CD4-positive, alpha-beta memory T cell (primary cell): ENCODE measurements around the gene PLTP. TPM values are rescaled to one million over a fixed set of nuclear protein-coding genes. Genes with fewer than 3 reads are reported as not detected.

Experiments used
- CTCF ChIA-PET: fragments of 350-600 bp; sonication (Branson Sonifier 250); formaldehyde crosslinking; loops from one replicate; lab custom pipeline; 2021; ENCODE audit warnings: inconsistent platforms; ENCODE audit not compliant: partially characterized antibody; lab: Charles Lee
- POLR2A ChIA-PET: fragments of 350-600 bp; sonication (Branson Sonifier 250); formaldehyde crosslinking; loops from one replicate; lab custom pipeline; 2021; ENCODE audit not compliant: partially characterized antibody; lab: Charles Lee
- DNase-seq, 5 donors: peaks; one replicate each; pipeline versions ENCODE4 v3.0.0 to v3.0.0-alpha.2; 2020 to 2022; ENCODE audit warnings: mixed read lengths in 1 of 5
- H3K27ac ChIP-seq: one replicate; pipeline ENCODE4 v1.7.0; 2013; ENCODE audit warnings: low read depth, low read length
- H3K27me3 ChIP-seq: 2 replicates; pipeline ENCODE4 v1.7.0; 2013; ENCODE audit warnings: mild to moderate bottlenecking, low read length, moderate library complexity; ENCODE audit not compliant: insufficient read depth
- H3K36me3 ChIP-seq: 2 replicates; pipeline ENCODE4 v1.7.0; 2013; ENCODE audit warnings: mild to moderate bottlenecking, low read length, moderate library complexity; ENCODE audit not compliant: insufficient read depth
- H3K4me1 ChIP-seq: 2 replicates; pipeline ENCODE4 v1.7.0; 2013; ENCODE audit warnings: mild to moderate bottlenecking, low read length, moderate library complexity; ENCODE audit not compliant: insufficient read depth
- H3K4me3 ChIP-seq, 2 donors: one replicate each; pipeline ENCODE4 v1.7.0; 2013; ENCODE audit warnings: low read length in 2 of 2, mild to moderate bottlenecking in 1 of 2
- H3K9me3 ChIP-seq, 2 donors: one replicate each; pipeline ENCODE4 v1.7.0; 2013; ENCODE audit warnings: low read length in 2 of 2, control low read depth in 1 of 2; ENCODE audit not compliant: control insufficient read depth in 1 of 2
- H3K27ac Mint-ChIP-seq, 7 donors: one replicate each; pipeline ENCODE4 v1.8.0; 2020 to 2021; ENCODE audit warnings: mixed read lengths in 7 of 7, mild to moderate bottlenecking in 6 of 7, inconsistent platforms in 3 of 7, moderate library complexity in 3 of 7
- H3K27me3 Mint-ChIP-seq, 2 donors: one replicate each; pipeline ENCODE4 v1.8.0; 2020 to 2021; ENCODE audit warnings: mixed read lengths in 2 of 2
- H3K36me3 Mint-ChIP-seq, 2 donors: one replicate each; pipeline ENCODE4 v1.8.0; 2020 to 2021; ENCODE audit warnings: mixed read lengths in 2 of 2, inconsistent platforms in 1 of 2, mild to moderate bottlenecking in 1 of 2
- H3K4me1 Mint-ChIP-seq, 4 donors: one replicate each; pipeline ENCODE4 v1.8.0; 2020 to 2021; ENCODE audit warnings: mixed read lengths in 4 of 4, mild to moderate bottlenecking in 1 of 4
- H3K4me3 Mint-ChIP-seq, 8 donors: one replicate each; pipeline ENCODE4 v1.8.0; 2020 to 2021; ENCODE audit warnings: mixed read lengths in 8 of 8, mild to moderate bottlenecking in 7 of 8, moderate library complexity in 6 of 8, inconsistent platforms in 3 of 8
- H3K9me3 Mint-ChIP-seq, 8 donors: one replicate each; pipeline ENCODE4 v1.8.0; 2020 to 2021; ENCODE audit warnings: mixed read lengths in 8 of 8, mild to moderate bottlenecking in 5 of 8, inconsistent platforms in 3 of 8, moderate library complexity in 1 of 8
- intact Hi-C: fragments of 100-400 bp; cut with micrococcal nuclease; formaldehyde crosslinking; loops from one replicate; pipeline ENCODE4 v1.15.1; 2023
- polyA plus RNA-seq, 2 donors: library from polyadenylated mRNA; unstranded; fragments of 300-500 nt; fragmentation: Illumina TruSeq; gene quantifications; one replicate each; pipeline ENCODE4 v1.2.3, GENCODE V29; 2021
- total RNA-seq, 2 experiments: library from RNA; stranded (reverse); gene quantifications; one replicate each; pipeline ENCODE4 v1.2.3, GENCODE V29; 2021

Gene PLTP
- total and polyA plus RNA-seq, 4 experiments from 2014 or later: 0.19 to 0.69 (median 0.29) TPM; not detected in 1

- Histone ChIP-seq H3K36me3 (peaks cover 51% of the 10 kb centered on the region), H3K4me3 (no peak overlapping the region), H3K9me3 (no peaks in the 10 kb centered on the region), H3K27ac (no peak overlapping the region), H3K4me1 (peaks cover 35% of the 10 kb centered on the region), H3K27me3 (no peaks in the 10 kb centered on the region)
- H3K36me3 Mint-ChIP-seq: peaks cover 26 to 53% of the 10 kb centered on the region in 2 donors
- H3K4me3 Mint-ChIP-seq: peak overlapping the region in 7 of 8 donors; percentile 32 to 84 (median 61)
- peaks cover 17 to 49% (median 29%) of the 10 kb centered on the region in 4 donors for H3K4me1 Mint-ChIP-seq
- no peaks in the 10 kb centered on the region for H3K27me3 Mint-ChIP-seq
- H3K9me3 Mint-ChIP-seq: no peaks in the 10 kb centered on the region
- peak overlapping the region; percentile 75 to 94 (median 78) for H3K27ac Mint-ChIP-seq
- CTCF ChIA-PET: interaction anchor here (1.2 to 8.7 kb wide), 3 partner anchors 26 to 52 kb away, joined by 3 to 91 read pairs (median 3); partner anchors contain the start of gene ZNF335
- POLR2A ChIA-PET: interaction anchor here (1.4 to 7.4 kb wide), 7 partner anchors 11 to 146 kb away, joined by 4 to 245 read pairs (median 98); partner anchors contain the start of genes CTSA, DNTTIP1, NEURL2 and SPATA25
- DNase-seq: peak in 1 of 5 donors; percentile 40
- intact Hi-C loops: no loop called here
Observed at GRCh38 chr20:45937765-45938164, 25.8 kb upstream of the PLTP start.

- peaks cover 17 to 49% (median 30%) of the 10 kb centered on the region in 4 donors for H3K4me1 Mint-ChIP-seq
- POLR2A ChIA-PET: interaction anchor here (0.9 to 7.4 kb wide), 34 partner anchors 10 to 1050 kb away, joined by 3 to 245 read pairs (median 8); partner anchors contain the start of genes ACOT8, CTSA, DNTTIP1 and ELMO2
- no peak for DNase-seq
- CTCF ChIA-PET: interaction anchor here (2.3 to 8.7 kb wide), 2 partner anchors 35 to 46 kb away, joined by 11 to 91 read pairs; partner anchors contain the start of gene ZNF335
- H3K9me3 Mint-ChIP-seq: no peaks in the 10 kb centered on the region
- peak overlapping the region; percentile 83 to 97 for H3K4me3 ChIP-seq
- H3K36me3 Mint-ChIP-seq: peaks cover 25 to 49% of the 10 kb centered on the region in 2 donors
- H3K27ac ChIP-seq: peak overlapping the region; percentile 99
- H3K36me3 ChIP-seq: peaks cover 40% of the 10 kb centered on the region
- no peaks in the 10 kb centered on the region for H3K27me3 ChIP-seq
- no peaks in the 10 kb centered on the region for H3K27me3 Mint-ChIP-seq
- peak overlapping the region; percentile 91 to 99 (median 95) for H3K4me3 Mint-ChIP-seq
- intact Hi-C loops: loop anchor here (1.0 kb wide), 7 partner anchors 44 to 429 kb away; partner anchors contain the start of genes ACOT8, CTSA, NEURL2 and UBE2C
- H3K9me3 ChIP-seq: no peaks in the 10 kb centered on the region
- H3K4me1 ChIP-seq: peaks cover 35% of the 10 kb centered on the region
- H3K27ac Mint-ChIP-seq: peak overlapping the region; percentile 91 to 99 (median 96)
Observed at GRCh38 chr20:45935416-45936046, 23.6 kb upstream of the PLTP start.

- no peaks in the 10 kb centered on the region for H3K27me3 ChIP-seq
- ChIA-PET CTCF (interaction anchor here (0.8 to 8.7 kb wide), 12 partner anchors 10 to 135 kb away, joined by 3 to 91 read pairs (median 6); partner anchors contain the start of genes ZNF335 and ZSWIM1), POLR2A (interaction anchor here (0.9 to 7.4 kb wide), 39 partner anchors 10 to 1049 kb away, joined by 3 to 245 read pairs (median 6); partner anchors contain the start of genes ACOT8, CTSA, DNTTIP1 and ELMO2)
- no peaks in the 10 kb centered on the region for H3K9me3 ChIP-seq
- no peaks in the 10 kb centered on the region for H3K27me3 Mint-ChIP-seq
- H3K4me3 Mint-ChIP-seq: peak within 1 kb of the TSS; percentile 95 to 99 (median 97)
- H3K4me3 ChIP-seq: peak within 1 kb of the TSS; percentile 83 to 97
- peak; percentile 98 to 99 (median 98) for DNase-seq
- H3K9me3 Mint-ChIP-seq: no peaks in the 10 kb centered on the region
- H3K27ac ChIP-seq: peak within 1 kb of the TSS; percentile 99
- H3K36me3 ChIP-seq: peaks cover 32% of the 10 kb centered on the region
- H3K4me1 ChIP-seq: peaks cover 35% of the 10 kb centered on the region
- H3K36me3 Mint-ChIP-seq: peaks cover 20 to 43% of the 10 kb centered on the region in 2 donors
- peak within 1 kb of the TSS; percentile 96 to 99 (median 98) for H3K27ac Mint-ChIP-seq
- intact Hi-C loops: loop anchor here (1.0 kb wide), 9 partner anchors 38 to 430 kb away; partner anchors contain the start of genes ACOT8, CTSA, DNTTIP1 and NEURL2
- H3K4me1 Mint-ChIP-seq: peaks cover 17 to 48% (median 30%) of the 10 kb centered on the region in 4 donors
Observed at GRCh38 chr20:45934586-45935415, 22.8 kb upstream of the PLTP start, which contains the start of gene PCIF1. Gene PCIF1, plus strand, starts transcription at chr20:45934683. Its CDS starts 4,317 bp downstream, at chr20:45939000.

GRCh38 chr20:45934046-45934585 is 22.2 kb upstream of the PLTP start:
- Mint-ChIP-seq H3K27me3 (no peaks in the 10 kb centered on the region), H3K4me1 (peaks cover 13 to 43% (median 30%) of the 10 kb centered on the region in 4 donors), H3K27ac (peak overlapping the region; percentile 96 to 98 (median 97)), H3K9me3 (no peaks in the 10 kb centered on the region), H3K4me3 (peak overlapping the region; percentile 95 to 98 (median 97)), H3K36me3 (peaks cover 15 to 37% of the 10 kb centered on the region in 2 donors)
- ChIA-PET POLR2A (interaction anchor here (0.8 to 7.4 kb wide), 33 partner anchors 9 to 571 kb away, joined by 3 to 245 read pairs (median 7); partner anchors contain the start of genes ACOT8, CTSA, DNTTIP1 and ELMO2), CTCF (interaction anchor here (0.7 to 8.7 kb wide), 16 partner anchors 10 to 135 kb away, joined by 3 to 91 read pairs (median 4); partner anchors contain the start of genes ACOT8, ZNF335, ZSWIM1 and ZSWIM3)
- Histone ChIP-seq H3K27ac (peak overlapping the region; percentile 99), H3K4me1 (peaks cover 35% of the 10 kb centered on the region), H3K36me3 (peaks cover 25% of the 10 kb centered on the region), H3K27me3 (no peaks in the 10 kb centered on the region), H3K4me3 (peak overlapping the region; percentile 81 to 83), H3K9me3 (no peaks in the 10 kb centered on the region)
- DNase-seq: peak in 1 of 5 donors; percentile 62
- intact Hi-C loops: loop anchor here (1.0 kb wide), 2 partner anchors 38 to 143 kb away; partner anchors contain the start of genes DNTTIP1, WFDC3 and ZNF335

GRCh38 chr20:45933266-45934045 is 21.5 kb upstream of the PLTP start:
- H3K27ac Mint-ChIP-seq: peak overlapping the region; percentile 96 to 98 (median 97)
- no peaks in the 10 kb centered on the region for H3K27me3 ChIP-seq
- CTCF ChIA-PET: interaction anchor here (0.7 to 8.7 kb wide), 18 partner anchors 9 to 134 kb away, joined by 3 to 91 read pairs (median 4); partner anchors contain the start of genes ACOT8, ZNF335, ZSWIM1 and ZSWIM3

More at GRCh38 chr20:45933266-45934045, 21.5 kb upstream of the PLTP start:
- Histone ChIP-seq H3K4me1 (peaks cover 34% of the 10 kb centered on the region), H3K4me3 (peak overlapping the region; percentile 81 to 83), H3K27ac (peak overlapping the region; percentile 99), H3K9me3 (no peaks in the 10 kb centered on the region), H3K36me3 (peaks cover 19% of the 10 kb centered on the region)
- Mint-ChIP-seq H3K36me3 (peaks cover 13 to 31% of the 10 kb centered on the region in 2 donors), H3K9me3 (no peaks in the 10 kb centered on the region), H3K4me1 (peaks cover 13 to 43% (median 29%) of the 10 kb centered on the region in 4 donors), H3K4me3 (peak overlapping the region; percentile 95 to 98 (median 97)), H3K27me3 (no peaks in the 10 kb centered on the region)
- intact Hi-C loops: loop anchor here (1.0 kb wide), 2 partner anchors 39 to 142 kb away; partner anchors contain the start of genes DNTTIP1, WFDC3 and ZNF335
- POLR2A ChIA-PET: interaction anchor here (0.6 to 7.4 kb wide), 20 partner anchors 8 to 571 kb away, joined by 3 to 245 read pairs (median 16); partner anchors contain the start of genes ACOT8, CTSA, DNTTIP1 and NEURL2
- peak; percentile 50 to 70 (median 56) for DNase-seq
